GM15510 (cell line): ENCODE data around the gene LMX1B.

Experiments used
- POLR2A ChIP-seq: IDR thresholded peaks from 3 replicates; pipeline ENCODE4 v1.6.1; 2011; ENCODE audit warnings: borderline replicate concordance; ENCODE audit not compliant: insufficient read length; ENCODE audit errors: extremely low read depth

LMX1B gene

GRCh38 chr9:126611592-126612325 is 2.0 kb upstream of the LMX1B start:
- TF ChIP-seq POLR2A, result no peak

GRCh38 chr9:126612326-126612812 is 1.4 kb upstream of the LMX1B start:
- no peak for TF ChIP-seq POLR2A

- no peak for TF ChIP-seq POLR2A
Measured at GRCh38 chr9:126612813-126613641, 701 bp upstream of the LMX1B start.

- TF ChIP-seq POLR2A, result no peak
Measured at GRCh38 chr9:126614088-126614454, 343 bp downstream of the LMX1B start.

- no peak for TF ChIP-seq POLR2A
Measured at GRCh38 chr9:126614455-126615244, 922 bp downstream of the LMX1B start.

GRCh38 chr9:126615245-126615790 is 1.6 kb downstream of the LMX1B start:
- no peak for TF ChIP-seq POLR2A

DNA sequence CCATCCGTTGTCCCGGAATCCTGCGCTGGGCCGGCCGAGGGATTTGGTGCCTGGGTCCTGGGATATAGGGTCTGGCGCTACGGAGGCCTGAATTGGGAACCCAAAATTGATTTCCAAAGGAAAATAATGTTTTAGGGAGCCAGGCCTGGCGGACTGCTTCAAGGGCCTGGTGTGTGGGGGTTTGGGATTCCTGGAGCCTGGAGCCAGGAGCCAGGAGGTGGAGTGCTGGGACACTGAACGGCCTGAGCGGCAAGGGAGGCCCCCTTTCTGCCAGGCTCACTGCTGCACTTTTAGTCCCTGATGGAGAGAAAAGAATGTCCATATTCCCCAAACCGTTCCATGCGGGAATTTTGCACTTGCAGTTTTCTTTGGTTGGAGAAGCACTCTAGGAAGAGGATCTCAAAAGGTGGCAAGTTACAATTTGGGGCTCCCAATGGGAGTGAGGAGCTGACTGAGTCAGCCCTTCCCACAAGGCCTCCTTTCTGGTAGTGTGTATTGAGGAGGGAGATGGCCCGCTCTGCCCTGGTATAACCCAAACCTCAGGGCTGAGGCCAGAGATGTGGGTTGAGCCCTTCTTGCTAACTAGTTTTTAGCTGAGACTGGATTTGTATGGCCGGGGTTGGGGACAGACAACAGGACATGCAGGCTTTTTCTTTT is 2.2 kb downstream of the LMX1B start:
- no peak for TF ChIP-seq POLR2A

DNA sequence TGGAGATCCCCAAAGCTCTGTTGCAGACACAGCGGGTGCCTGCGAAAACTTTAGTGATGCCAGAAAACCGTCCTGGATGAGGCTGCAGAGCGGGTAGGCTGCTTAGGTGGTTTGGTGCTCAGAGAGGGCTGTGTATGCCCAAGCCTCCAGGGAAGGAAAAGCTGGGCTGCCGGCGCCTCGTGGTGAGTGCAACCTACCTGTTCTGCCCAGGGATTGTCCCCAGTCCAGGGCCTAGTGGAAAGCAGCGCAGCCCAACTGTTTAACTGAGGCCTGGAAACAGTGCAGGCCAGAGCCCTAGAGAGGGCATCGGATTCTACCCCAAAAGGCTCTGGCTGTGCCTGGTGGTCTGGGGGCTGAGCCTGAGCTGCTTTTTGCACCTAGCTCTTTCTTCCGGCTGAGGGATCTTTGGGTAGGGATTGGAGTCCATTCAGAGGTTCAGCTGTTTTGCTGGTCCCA is 2.8 kb downstream of the LMX1B start:
- no peak for TF ChIP-seq POLR2A

DNA sequence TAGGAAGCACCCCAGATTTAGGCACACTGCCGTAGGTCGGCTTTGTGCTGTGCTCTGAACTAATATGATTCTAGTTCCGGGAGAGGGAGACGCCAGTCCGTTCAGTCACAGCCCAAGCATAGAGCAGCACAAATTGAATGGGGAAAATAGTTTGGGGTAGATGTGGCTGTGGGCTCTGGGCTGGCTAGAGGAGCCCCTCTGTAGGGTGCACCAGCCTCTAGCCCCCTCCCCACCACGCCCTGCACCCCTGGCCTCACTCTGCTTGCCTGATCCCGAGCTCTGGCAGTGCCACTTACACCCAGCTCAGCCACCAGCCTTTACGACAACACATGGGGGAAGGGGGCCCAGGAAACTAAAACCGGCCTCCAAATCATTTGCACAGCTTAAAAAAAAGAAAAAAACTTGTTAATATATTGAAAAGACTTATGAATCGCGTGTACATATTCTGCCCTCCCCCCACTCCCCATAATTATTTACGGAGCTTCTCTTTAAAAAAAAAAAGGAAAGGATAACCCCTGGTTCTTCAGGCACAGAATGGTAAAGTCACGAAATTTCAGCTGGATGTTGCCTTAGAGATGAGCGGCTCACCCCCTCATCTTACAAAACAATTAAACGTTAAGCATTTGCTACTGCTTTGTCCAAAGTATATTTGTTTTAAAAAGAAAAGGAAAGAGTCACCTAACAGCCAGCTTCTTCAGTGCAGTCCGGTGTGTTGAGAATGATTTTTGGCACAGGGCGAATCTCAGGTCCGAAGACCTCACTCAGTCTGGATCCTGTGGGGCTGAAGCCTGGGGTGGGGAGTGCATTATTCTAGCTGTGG is 3.5 kb downstream of the LMX1B start:
- TF ChIP-seq POLR2A, result no peak

DNA sequence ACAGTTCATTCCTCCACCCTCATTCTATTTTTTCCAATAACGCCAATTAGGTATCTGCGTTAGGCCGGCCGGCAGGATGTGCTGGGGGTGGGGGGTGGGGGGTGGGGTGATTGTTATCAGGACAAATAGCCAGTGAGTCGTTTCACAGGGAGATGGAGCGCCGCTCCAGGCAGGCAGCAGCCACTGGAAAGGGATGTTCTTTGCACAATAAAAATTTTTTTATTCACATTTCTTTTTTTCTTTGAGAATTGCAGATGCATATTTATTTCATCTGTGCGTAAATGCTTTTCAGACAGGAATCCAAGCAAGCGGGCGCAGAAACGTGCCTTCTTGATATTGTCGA is 4.1 kb downstream of the LMX1B start:
- TF ChIP-seq POLR2A, result no peak

DNA sequence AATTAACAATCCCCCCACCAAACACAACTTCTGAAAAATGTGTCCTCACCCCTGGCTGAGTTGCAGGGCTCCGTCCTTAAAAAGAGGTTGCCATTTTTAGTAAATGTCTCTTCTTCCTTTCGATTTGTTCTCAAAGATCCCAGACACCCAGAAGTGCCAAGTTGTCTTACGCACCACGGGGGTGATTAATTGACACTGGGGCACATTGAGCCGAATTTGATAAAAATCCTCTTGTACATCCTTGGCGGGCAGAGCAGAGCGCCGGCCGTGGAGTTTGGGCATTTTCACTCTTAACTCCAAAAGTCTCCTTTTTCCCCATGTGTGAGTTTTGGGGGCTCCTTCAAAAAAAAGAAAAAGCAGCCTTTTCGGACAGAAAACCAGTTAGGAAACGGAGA is 4.5 kb downstream of the LMX1B start:
- TF ChIP-seq POLR2A, result no peak

- TF ChIP-seq POLR2A, result no peak
Measured at GRCh38 chr9:126618585-126619360, 5.0 kb downstream of the LMX1B start.
